Adrenal gland (tissue), 5 donors: ENCODE data around the gene COMMD1.

Source experiments
- POLR2A ChIP-seq, 2 donors: fragments of 450-650 bp; IDR thresholded peaks; one replicate each; pipeline ENCODE4 v1.6.1; 2017; ENCODE audit warnings: antibody characterized with exemption in 2 of 2, mild to moderate bottlenecking in 2 of 2, moderate library complexity in 1 of 2
- TF ChIP-seq, protein P1 (sequence below), 6 experiments: fragments of 450-650 bp in 4 of 6; fragments of 200-600 bp in 2 of 6; sonication (generic) in 1 of 6; IDR thresholded peaks; 1 replicate in 5 of 6; 2 replicates in 1 of 6; pipeline versions ENCODE4 v1.5.1 to v1.8.0; 2016 to 2021; ENCODE audit warnings: antibody characterized with exemption in 6 of 6, mild to moderate bottlenecking in 2 of 6, moderate library complexity in 1 of 6
- donor health status: DM: no; HTN: no; CAD: no.

DNA sequence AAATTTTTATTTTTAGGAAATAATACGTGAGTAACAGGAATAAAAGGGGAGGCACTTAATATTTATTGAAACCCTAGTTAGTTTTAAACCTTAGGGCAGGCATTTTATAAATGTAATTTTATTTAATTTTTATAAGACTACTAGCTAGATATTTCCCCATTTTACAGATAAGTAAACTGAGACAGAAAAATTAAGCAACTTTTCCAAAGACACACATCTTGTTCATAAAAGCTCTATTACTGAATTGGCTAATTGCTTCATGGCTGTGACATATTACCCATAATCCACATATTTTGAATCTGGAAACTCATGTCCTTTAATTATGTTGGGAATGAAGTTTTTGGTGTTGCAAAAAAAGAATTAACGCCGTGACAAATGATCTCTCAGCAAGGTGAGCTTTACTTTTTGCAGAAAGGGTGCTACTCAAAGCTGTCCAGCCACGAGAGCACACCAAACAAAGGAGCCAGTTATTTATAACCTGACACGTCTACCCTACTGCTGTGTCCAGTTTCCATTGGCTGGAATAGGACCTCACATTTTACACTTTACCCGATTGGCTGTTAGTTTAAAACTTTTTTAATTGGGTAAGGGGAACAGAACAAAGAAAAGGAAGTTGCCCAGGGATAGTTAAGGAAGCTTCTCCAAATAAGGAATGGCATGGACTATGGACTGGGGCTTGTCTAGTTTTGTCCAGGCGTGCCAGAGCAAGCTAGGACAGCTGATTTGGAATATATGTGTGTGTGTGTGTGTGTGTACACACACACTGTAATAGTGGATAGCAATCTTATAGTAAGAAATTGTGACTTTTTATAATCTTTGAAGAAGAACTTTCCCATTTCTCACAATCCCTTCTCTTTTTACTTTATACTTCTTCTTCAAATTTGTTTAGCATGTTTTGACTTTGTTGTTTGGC, 54.2 kb downstream of the COMMD1 start:
- TF ChIP-seq, protein P1, sequence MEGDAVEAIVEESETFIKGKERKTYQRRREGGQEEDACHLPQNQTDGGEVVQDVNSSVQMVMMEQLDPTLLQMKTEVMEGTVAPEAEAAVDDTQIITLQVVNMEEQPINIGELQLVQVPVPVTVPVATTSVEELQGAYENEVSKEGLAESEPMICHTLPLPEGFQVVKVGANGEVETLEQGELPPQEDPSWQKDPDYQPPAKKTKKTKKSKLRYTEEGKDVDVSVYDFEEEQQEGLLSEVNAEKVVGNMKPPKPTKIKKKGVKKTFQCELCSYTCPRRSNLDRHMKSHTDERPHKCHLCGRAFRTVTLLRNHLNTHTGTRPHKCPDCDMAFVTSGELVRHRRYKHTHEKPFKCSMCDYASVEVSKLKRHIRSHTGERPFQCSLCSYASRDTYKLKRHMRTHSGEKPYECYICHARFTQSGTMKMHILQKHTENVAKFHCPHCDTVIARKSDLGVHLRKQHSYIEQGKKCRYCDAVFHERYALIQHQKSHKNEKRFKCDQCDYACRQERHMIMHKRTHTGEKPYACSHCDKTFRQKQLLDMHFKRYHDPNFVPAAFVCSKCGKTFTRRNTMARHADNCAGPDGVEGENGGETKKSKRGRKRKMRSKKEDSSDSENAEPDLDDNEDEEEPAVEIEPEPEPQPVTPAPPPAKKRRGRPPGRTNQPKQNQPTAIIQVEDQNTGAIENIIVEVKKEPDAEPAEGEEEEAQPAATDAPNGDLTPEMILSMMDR (IDR thresholded peaks at IDR 0.05): no peak
- TF ChIP-seq POLR2A (IDR thresholded peaks at IDR 0.05): no peak
